HG02678 (cell line): ENCODE results near the gene CCDC12.
A peak's percentile ranks its signal among the peaks of the same experiment; 100 is the strongest.

ENCODE experiments used
- ATAC-seq: cut with Tn5 transposase; IDR thresholded peaks from one replicate; pipeline ENCODE4 v1.9.1; 2021; ENCODE audit warnings: mild to moderate bottlenecking, moderate library complexity; ENCODE audit not compliant: unreplicated experiment

Gene CCDC12

DNA sequence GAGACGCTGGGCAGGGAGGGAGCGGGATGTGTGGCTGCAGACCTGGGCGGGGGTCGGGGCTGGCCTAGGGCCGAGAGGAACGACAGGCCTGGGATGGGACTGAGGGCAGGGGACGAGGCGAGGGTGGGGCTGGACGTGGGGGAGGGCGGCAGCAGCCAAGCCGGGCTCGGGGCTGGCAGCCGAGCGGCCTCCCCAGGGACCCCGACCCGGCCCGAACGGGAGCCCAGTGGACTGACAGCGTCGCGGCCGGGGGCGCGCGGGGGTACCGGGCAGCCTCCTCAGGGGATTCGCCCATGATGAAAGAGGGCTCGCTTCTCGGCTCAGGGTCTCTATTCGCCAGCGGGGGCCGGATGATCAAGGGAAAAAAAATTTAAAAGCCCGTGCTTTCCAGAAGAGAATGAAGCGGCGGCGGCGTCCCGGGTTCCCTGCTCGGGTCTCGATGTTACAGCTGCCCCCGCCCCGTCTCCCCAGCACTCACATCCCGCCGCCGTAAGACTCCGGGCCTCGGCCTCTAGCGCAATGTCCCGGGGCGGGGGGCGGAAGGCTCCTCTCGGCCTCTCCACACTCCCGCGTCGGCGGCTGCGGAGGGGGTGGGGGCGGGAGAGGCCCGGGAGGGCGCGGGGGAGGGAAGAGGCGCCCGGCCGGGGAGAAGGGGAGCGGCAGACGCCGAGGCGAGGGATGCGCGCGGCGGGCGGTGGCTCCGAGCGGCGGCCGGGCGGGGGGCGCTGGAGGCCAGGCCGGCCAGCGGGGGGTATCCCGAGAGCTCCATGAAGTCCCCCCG lies 94.8 kb downstream of the CCDC12 start:
- ATAC-seq = no peak

DNA sequence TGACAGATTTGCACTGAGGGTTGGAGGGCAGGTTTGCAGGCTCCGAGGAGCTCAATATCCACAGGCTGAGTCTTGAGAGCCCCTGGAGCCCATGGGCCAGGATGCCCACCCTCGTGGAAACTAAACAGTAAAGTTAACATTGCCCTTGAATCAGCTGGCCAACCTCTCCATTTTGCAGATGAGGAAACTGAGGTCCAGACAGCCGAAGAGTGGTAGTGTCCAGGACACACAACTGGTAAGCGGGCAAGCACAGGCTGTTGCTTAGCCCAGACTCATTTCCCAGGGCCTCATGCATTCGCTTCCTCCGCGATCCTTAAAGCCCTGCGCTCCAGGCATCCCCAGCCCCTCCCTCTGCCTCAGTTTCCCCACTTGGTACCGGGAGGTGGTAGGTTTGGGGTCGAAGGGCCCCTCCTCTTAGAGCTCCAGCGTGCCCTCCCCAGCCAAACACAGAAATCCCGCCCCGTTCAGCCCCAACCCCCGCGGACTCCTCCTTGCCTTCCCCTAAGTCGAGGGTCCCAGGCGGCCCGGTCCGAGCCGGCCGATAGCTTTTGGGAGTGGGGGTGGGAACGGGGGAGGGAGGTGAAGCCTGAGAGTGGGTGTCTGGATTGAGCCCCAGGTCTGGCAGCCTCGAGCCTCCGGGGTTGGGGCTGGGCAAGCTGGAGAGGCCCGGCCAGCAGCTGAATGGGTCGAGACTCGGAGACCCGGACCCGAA lies 95.5 kb downstream of the CCDC12 start:
- ATAC-seq = no peak

DNA sequence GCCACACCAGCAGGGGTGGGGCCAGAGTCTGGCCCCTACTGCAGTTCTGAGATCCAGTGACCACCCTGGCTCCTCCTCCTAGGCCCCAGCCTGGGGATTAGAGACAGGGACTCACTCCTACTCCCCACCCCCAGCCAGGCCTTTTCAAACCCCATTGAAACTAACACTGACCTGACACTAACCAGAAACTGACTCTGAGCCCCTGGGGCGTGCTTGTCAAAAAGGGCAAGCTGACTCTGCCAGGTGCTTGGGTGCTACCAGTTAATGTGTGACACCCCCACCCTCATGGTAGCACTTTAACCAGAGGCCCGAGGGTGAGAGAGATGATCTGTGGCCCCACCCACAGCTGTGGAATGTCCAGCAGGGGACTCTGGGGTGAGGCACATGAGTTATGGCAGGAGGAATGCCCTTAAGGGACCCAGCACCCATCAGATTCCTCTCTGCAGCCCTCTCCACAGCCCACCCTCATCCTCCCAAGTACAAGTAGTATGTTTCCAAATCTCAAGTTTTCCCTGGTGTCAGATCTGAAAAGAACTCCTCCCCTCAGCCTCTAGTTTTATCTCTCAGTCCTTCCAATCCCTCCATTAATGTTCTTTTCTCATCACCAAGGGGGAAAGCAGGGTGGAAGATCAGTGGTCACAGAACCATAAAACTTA lies 97.6 kb downstream of the CCDC12 start:
- peak; percentile 43 for ATAC-seq

DNA sequence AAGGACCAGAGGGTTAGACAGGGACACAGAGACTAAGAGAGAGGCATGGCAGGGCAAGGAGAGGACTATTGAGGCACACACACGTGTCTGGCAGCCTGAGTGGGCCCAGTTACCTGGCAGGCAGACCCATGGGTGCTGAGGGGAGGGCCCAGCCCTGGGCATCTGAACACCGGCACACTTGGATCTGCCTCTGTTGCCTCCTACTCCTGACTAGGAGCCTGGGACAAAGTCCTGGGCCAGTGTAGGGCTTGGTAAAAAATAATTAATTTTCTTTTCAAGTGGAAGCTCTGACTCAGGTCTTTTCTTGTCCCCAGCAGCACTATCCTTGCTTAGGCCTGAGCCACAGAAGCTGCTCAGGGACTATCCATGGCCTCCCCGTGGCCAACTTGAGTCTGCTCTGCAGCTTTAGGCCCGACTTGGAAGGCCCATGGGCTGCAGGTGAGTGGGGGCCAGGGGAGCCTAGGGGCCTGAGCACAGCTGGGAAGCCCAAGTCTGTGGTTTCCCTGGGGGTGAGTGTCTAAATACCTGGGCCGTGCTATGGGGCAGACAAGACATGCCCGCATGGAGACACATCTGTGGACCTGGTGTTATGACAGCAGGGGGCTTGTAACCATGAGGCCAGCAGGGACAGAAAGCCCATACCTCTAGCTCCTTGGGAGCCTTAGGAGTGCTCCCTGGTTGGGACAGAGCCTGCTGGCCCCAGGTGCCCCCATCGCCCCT lies 99.0 kb downstream of the CCDC12 start, which contains the start of gene PTH1R:
TSS of gene PTH1R (plus strand) at position 316 of the 720 bp plus-strand sequence. CDS start 5,839 bp downstream, outside the sequence.
- no peak for ATAC-seq

DNA sequence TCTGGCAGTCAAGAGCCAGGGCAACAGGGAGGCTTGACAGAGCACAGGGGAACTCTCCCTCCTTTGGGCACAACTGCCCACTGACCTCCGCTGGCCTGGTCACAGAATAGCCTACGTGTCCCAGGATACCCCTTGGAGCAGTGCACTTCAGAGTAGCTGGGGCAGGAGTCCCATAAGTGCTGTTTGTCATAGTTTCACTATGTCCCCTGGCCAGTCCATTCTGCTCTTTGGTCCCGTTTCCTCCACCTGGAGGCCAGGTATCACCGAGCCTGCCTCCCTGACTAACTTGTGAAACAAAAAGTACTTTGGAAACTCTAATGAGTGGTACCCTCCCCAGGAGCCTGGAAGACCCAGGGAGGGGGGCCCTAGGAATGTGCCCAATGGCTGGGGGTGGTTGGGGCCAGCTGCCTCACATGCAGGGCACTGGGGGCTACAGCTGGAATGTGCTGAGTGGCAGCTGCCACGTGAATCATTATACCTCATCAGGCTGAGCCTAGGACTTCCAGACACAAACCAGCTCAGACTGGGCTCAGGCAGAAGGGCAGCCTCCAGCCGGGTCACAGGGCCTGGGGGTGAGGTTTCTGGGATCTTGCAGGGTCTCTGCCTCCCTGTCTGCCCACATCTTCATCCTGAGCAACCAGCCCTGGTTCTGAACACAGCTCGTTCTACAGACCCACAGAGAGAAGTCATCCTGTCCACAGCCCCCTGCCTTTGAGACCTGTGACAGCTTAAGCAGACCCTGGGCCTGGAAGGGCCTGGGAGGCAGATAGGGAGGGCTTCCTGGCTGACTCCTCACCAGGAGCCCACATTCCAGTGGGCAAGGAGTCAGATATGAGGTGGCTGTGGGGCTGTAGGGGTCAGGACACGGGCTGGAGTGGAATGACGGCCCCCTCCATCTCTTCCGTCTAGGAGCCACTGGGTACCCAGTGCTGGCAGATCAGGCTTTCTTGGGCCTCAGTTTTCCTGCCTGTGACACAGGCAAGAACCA lies 99.9 kb downstream of the CCDC12 start:
- ATAC-seq = no peak

DNA sequence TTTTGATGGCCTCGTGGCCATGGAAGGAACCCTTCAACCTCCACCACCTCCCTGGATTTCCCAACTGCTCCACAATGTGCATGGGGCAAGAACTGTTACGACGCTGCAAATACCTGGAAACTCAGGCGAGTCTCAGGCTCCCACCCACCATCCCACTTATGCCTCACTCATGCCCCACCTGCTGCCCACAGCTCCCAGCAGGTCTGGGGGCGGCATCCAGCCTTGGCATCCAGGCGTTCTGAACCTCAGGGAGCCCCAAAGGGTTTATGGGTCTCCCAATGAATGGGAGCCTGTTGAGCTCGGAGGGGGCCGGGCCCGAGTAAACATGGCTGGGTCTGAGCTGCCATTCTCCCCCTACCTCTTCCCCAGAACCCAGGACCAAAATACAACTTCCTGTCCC lies 101.0 kb downstream of the CCDC12 start:
- ATAC-seq = no peak

DNA sequence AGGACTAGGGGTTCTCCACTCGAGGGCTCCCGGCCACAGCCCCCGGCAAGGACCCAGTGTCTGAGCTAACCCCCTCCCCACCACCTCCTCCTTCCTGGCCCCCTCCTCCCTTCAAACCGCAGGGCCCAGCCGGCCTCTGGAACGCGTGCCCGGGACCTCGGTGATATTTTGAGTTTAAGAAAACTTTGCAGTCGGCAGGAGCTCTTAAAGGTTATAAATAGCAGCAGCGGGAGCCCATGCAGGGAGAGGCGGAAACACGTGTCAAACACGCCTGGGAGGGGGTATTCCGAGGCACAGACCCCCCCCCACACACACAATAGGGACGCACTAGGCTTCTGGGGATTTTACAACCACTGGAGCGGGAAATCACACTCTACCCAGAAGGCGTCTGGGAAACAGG lies 102.1 kb downstream of the CCDC12 start:
- no peak for ATAC-seq

DNA sequence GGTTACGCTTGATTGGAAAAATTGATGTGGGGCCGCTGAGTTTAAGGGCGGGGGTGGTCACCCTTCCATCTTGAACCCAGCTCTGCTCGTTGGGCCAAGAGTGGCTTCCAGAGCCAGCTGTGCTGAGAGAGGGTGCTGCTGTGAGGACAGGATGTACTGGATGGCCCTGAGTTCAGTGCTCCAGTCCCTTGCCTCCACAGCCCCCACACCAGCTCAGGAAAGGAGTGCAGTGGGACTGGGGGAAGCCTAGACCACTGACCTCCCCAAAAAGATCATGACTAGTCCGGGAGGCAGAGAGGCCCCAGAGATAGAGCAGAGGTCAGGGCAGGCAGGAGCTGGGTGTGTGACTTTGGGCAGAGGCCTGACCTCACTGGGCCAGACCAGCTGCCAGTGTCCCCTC lies 103.0 kb downstream of the CCDC12 start:
- ATAC-seq = no peak
